Stimulated activated CD8-positive, alpha-beta memory T cell treated with anti-CD3 and anti-CD28 coated beads, Interleukin-15, amount 100 ng/mL, for 1 hour (primary cell): ENCODE measurements around the gene ARHGAP28.
"Not testable (repeated sequence)": the region's sequence is repeated elsewhere in the genome, so short reads cannot be mapped to it uniquely, and the experiment has no call there.

Experiments used
- DNase-seq: peaks from one replicate; pipeline ENCODE4 v3.0.0-alpha.2; 2020; ENCODE audit warnings: low read depth

Gene ARHGAP28

GRCh38 chr18:6819332-6819731 is 89.8 kb downstream of the ARHGAP28 start:
- DNase-seq = no peak

DNA sequence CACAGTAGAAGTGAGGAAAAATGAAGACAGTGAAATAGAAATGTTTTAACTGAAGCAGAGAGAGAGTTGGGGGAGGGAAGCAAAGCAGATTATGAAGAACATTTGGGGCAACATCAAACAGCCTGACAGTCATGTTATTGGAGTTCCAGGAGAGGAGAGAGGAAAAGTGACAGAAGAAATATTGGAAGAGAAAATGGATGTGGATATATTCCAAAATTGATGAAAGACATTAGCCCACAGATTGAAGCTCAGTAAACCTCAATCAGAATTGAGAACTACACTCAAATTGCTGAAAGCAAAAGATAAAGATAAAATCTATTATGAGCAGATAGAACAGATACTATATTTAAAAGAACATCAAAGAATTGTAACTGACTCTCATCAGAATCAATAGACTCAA is 90.8 kb downstream of the ARHGAP28 start:
- DNase-seq = no peak

GRCh38 chr18:6821356-6821755 is 91.8 kb downstream of the ARHGAP28 start:
- no peak for DNase-seq

DNA sequence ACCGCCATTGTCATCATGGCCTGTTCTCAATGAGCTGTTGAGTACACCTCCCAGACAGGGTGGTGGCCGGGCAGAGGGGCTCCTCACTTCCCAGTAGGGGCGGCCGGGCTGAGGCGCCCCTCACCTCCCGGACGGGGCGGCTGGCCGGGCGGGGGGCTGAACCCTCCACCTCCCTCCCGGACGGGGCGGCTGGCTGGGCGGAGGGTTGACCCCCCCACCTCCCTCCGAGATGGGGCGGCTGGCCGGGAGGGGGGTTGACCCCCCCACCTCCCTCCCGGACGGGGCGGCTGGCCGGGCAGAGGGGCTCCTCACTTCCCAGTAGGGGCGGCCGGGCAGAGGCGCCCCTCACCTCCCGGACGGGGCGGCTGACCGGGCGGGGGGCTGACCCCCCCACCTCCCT is 97.6 kb downstream of the ARHGAP28 start:
- DNase-seq = not testable (repeated sequence)

- DNase-seq = not testable (repeated sequence)
These were observed 98.0 kb downstream of the ARHGAP28 start for GRCh38 chr18:6827566-6827965.

DNA sequence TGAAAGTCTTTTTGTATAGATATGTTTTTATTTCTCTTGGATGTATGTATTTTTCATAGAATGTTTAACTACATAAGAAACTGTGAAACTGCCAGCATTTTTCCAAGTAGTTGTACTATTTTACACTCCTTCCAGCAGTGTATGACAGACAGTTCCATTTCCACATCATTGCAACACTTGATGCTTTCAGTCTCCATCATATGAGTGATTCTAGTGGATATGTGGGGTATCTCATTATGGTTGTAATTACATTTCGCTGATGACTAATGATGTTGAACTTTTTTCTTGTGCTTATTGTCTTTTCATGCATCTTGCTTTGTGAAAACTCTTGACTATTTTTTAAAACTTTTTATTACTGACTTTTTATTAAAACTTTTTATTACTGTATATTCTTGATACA is 101.4 kb downstream of the ARHGAP28 start:
- no peak for DNase-seq

GRCh38 chr18:6835345-6835744 is 105.8 kb downstream of the ARHGAP28 start:
- DNase-seq = no peak

DNA sequence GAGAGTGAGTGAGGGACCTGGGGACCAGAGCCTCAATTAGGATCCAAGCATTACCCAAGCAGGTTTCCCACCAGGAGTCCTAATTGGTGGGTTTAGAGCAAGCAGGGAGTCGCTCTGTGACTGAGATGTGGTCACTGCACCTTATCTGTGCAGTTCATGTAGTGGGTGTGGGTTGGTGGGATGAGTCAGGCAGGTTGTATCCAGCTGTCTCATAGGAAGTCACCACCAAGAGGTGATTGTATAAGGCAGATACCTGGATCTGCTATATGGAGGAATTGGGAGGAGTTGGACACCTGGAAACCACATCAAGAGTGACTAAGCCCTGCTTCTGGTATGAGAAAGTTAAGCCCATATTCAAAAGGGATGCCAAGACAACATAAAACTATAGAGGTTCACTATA is 106.8 kb downstream of the ARHGAP28 start:
- DNase-seq = no peak

DNA sequence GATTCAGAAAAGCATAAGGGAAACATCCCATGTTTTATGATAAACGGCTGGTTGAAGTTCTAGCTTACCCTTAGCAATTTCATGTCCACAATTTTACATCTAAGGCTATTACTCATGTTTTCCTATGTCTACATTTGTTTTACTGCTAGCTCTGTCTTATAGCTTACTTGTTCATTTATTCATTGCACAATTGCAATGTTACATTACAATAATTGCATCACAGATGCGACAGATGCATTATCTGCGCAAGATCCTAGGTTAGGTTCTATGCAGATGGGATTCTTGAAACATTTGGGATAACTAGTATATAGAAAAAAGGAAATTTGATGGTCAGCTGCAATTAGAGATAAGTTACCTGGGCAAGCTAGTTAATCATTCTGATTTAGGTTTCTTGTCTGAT is 108.4 kb downstream of the ARHGAP28 start:
- DNase-seq = no peak

DNA sequence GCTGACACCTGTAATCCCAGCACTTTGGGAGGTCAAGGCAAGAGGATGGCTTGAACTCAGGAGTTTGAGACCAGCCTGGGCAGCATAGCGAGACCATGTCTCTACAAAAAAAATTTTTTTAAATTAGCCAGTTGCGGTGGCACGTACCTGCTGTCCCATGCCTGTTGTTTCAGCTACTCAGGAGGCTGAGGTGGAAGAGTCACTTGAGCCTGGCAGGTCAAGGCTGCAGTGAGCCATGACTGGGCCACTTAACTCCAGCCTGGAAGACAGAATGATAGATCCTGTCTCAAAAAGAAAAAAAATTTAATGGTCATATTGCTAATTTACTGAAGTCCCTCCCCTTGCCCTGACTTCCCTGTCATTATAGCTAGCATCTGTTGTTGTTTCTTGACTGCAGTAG is 112.6 kb downstream of the ARHGAP28 start:
- no peak for DNase-seq

- DNase-seq = no peak
These were observed 113.8 kb downstream of the ARHGAP28 start for GRCh38 chr18:6843308-6843707.

GRCh38 chr18:6845521-6845920 is 116.0 kb downstream of the ARHGAP28 start:
- DNase-seq = not testable (repeated sequence)

DNA sequence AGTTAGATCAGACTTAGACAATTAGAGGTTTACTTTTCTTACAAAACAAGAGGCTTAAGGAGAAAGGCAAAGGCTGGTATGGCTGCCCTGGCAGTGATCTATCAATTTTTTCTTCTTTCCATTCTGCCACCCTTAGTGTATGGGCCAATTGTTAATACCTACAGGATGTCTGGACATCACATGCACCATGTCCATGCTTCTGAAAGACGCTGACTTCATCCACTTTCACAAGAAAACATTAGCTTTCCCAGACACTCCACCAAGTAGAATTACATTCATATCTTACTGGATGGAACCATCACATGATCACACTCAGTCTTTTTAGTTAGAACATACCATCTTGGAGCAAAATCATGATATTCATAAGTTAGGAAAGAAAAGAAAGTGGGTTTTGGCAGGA is 120.9 kb downstream of the ARHGAP28 start:
- DNase-seq = no peak

DNA sequence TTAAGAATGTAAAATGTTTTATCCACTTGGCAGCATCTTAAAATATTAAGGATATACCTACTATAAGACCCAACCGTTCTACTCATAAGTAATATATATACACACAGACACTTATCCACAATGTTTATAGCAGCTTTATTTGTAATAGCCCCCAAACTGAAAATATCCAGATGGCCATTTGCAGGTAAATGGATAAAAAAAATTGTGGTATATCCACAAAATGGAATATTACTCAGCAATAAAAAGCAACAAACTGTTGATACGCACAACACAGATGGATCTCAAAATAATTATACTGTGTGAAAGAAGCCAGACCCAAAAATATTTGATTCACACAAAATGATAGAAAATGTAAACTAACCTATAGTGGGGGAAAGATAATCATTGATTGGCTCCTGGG is 122.0 kb downstream of the ARHGAP28 start:
- DNase-seq = no peak

DNA sequence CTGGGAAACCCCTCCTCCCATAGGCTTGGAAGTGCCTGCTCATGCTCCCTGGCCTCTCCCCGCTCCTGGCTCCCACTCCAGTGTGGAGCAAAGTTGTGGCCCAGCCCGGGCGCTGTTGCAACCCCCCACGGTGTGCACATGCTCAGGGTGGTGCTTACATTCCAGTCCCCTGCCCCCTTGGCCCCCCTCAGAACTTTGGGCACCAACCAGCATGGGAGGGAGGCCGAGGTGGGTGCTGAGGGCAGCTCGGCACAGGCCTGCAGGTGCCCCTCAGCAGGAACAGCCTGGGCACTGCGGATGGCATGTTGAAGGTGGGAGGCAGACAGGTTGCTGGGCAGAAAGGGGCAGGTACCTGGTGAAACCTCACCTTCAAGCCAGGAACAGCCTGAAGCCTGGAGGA is 125.3 kb downstream of the ARHGAP28 start:
- no peak for DNase-seq

DNA sequence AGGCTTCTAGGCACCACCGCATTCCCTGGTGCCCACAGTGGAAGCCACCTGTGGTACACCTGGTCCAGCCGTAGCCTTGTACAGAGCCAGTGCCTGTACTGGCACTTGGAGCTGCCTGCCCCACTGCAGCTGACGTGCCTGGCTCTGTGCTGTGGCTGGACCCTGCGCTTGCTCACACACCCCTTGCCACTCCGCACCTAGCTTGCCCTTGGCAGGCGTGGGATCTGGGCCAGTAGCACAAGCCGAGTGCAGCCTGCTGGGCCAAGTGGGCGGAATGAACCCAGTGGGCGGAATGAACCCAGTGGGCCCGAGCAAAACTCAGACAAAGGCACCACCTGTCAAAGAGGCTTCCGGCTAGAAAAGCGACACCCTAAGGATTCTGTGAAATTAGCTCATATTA is 126.3 kb downstream of the ARHGAP28 start:
- no peak for DNase-seq

- no peak for DNase-seq
These were observed 127.8 kb downstream of the ARHGAP28 start for GRCh38 chr18:6857300-6857699.

DNA sequence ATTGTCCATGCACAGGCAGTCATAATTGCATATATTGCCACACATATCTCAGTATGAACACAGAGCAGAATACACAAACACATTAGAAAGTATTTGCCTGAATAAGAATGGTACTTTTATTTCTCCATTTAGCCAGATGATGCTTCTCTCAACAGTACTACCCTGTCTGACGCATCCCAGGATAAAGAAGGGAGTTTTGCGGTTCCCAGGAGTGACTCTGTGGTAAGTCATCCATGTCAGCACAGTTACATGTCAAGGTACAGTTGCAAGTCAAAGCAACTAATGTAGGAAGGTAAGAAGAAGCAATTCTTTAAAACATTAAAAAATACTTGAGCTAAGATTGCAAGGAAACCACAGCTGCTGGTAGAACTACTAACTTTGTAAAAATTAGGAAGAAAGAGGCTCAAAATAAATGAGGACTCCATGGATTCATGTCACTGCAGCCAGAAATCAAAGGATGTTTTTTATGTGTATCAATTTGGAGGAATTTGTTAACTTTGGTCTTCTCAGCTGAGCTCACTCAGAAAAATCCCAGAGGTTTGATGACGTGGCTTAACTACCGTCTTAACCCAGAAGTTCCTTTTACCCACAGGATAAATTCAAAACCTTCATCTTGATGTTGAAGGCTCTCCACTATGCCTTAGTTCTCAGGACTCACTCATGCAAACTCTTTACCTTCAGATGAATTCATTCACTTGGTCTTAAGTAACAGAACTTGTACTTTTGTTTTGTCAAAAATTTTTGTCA is 130.3 kb downstream of the ARHGAP28 start:
- no peak for DNase-seq

- no peak for DNase-seq
These were observed 131.4 kb downstream of the ARHGAP28 start for GRCh38 chr18:6860804-6861448.

GRCh38 chr18:6865251-6865650 is 135.7 kb downstream of the ARHGAP28 start:
- no peak for DNase-seq

DNA sequence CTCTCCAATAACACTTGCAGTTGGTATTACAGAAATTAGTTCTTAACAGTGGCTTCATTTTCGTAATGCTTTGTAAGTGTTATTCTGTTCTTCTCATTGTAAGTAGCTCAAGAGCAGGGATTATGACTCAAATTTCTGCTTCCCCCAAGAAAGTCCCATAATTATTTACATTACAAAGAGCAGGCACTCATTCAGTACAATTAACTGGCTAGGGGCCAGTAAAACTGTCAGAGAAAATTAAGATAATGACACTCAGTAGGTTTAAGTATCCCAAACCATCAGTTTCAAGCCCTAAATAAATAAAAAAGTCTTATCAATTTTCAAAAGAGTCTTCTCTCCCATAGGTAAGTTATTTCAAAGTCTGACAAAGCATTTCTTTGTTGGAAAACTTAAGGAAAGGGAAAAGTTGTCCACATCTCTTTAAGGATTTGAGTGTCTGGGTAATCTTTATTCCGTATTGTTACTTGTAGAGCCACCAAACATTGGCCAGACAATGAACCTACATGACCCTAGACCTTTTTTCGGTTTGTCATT is 137.1 kb downstream of the ARHGAP28 start:
- DNase-seq = no peak

- no peak for DNase-seq
These were observed 138.5 kb downstream of the ARHGAP28 start for GRCh38 chr18:6868033-6868432.

- no peak for DNase-seq
These were observed 142.1 kb downstream of the ARHGAP28 start for GRCh38 chr18:6871566-6871965.
